ENCODE data around the gene TNFRSF25.
"Not testable (repeated sequence)": the region's sequence is repeated elsewhere in the genome, so short reads cannot be mapped to it uniquely, and the experiment has no call there.

Gene TNFRSF25

DNA sequence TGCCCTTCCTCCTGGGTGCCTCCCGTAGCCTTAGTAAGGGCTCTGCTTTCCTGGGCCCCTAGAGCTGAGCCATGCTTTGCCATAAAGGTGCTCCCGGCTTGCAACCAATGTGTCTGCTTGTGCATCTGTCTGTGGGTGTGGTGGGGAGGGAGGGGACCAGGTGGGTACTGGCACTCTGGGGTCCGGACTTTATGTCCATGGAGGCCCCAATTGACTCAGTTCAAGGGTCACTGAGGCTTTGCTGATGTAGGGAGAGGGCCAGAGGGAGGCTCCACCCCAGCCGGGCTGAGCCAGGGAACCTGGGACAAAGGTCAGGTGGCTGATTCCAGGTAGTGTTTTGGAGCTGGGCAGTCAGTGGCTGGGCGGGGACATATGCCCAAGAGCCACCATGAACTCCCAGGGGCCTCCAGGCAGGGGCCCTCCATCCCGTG is 15.0 kb downstream of the TNFRSF25 start:
- no peak for DNase-seq (ENCODE audit: low read depth)

DNA sequence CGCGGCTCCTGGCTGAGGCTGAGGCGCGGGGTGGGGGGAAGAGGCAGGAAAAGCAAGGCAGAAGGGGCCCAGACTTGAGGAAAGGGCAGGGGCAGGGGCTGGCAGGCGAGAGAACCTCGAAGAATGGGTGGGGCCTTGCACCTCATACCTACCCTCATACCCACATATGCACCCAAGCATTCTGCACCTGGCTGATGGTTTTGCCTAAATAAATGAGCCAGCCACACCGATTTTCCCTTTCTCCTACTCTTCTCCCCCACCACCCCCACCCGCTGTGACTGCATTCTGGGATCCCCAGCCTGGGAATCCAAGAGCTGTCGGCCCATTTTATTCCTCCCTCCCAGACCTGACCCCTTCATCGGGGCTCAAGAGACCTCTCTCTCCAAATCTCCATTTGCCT is 15.5 kb downstream of the TNFRSF25 start:
- not testable (repeated sequence) for DNase-seq (ENCODE audit: low read depth)

DNA sequence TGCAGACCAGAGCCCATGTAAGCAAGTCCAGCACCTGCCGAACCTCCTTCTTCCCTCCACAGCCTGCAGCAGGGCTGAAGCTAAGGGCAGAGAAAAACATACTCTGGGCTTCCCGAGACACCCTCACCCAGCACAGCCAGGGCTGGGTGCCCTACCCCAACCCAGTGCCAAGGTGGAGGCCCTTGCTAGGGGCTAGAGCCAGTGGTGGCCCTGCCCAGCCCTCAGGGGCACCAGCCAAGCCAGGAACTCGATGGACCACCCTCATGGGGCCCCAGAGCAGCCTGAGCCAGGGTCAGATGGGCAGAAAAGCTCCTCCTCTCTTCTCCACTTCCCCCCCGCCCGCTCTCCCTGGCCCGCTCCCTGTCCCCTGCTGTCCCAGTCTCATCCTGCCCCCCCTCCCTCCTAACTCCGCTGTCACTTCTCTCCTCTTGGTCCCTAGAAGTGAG is 15.9 kb downstream of the TNFRSF25 start:
- DNase-seq (ENCODE audit: low read depth), result no peak

DNA sequence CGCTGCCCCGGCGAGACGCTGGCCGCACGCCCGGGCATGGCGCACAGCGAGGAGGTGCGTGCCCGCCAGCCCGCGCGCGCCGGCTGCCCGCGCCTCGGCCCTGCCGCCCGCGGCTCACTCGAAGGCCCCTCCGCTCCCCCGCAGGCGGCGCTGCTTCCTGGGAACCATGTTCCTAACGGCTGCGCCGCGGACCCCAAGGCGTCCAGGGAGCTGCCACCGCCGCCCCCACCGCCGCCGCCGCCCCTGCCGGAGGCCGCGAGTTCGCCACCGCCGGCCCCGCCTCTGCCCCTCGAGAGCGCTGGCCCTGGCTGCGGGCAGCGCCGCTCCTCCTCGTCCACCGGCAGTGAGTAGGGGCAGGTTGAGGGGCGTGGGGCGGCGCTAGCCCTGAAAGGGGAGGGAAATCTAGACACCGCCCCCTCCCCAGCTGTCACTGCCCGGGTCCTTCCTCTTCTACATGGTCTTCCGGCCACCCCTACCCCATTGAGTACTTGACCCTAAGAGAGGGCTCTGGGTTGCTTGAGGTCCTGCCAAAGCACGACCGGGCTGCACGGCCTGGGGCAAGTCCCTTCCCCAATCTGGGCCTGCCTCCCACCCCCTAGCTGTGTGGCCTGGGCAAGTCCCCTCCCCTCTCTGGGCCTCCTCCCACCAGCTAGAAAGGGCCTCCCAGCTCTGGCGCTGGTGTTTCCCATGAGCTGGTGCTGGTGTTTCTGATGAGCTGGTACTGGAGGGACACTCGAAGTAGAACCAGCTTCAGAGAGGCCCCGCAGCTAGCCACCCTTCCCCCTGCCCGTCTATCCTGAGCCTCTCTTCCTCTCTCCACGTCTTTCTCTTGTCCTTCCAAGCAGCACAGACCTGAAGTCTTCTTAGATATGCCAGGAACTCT is 17.0 kb downstream of the TNFRSF25 start:
- DNase-seq (ENCODE audit: low read depth), result no peak

DNA sequence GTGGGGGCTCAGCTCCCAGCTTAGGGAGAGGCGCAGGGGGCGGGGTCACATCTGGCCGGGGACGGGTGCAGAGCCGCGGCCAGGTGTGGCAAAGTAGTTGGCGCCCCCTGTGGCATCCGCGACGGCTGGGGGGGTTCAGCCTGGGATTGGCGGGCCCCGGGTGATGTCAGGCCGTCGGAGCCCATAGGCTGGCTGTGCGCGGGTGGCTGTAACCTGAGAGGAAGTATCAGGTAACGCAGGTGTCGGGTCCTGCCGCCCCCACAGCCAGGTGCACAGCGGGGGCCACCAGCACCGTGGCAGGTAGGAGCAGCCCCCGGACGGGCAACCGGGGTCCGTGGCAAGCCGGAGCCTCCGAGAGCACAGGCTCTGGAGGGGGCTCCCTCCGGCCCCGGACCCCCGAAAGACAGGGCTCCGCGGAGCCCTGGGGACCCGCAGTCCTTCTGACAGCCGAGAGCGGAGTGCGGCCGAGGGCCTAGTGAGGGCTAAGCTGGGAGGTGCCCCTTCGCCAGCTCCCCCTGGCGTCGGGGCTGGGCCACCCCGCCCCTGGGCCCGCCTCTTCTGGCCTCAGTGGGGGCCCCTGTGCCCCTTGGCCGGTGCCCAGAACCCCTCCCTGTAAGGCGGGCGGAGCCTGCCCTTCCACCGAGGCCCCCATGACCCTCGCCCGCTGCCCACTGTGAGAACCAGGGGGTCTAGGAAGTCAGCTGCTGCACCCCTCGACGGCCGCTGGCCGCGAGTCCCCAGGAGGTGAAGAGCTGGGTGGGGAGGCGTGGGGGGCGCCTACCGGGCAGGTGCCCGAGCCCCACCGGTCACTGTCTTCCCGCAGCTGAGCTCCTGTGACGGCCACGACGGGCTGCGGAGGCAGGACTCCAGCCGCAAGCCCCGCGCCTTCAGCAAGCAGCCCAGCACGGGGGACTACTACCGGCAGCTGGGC is 17.9 kb downstream of the TNFRSF25 start:
- DNase-seq (ENCODE audit: low read depth), result no peak

DNA sequence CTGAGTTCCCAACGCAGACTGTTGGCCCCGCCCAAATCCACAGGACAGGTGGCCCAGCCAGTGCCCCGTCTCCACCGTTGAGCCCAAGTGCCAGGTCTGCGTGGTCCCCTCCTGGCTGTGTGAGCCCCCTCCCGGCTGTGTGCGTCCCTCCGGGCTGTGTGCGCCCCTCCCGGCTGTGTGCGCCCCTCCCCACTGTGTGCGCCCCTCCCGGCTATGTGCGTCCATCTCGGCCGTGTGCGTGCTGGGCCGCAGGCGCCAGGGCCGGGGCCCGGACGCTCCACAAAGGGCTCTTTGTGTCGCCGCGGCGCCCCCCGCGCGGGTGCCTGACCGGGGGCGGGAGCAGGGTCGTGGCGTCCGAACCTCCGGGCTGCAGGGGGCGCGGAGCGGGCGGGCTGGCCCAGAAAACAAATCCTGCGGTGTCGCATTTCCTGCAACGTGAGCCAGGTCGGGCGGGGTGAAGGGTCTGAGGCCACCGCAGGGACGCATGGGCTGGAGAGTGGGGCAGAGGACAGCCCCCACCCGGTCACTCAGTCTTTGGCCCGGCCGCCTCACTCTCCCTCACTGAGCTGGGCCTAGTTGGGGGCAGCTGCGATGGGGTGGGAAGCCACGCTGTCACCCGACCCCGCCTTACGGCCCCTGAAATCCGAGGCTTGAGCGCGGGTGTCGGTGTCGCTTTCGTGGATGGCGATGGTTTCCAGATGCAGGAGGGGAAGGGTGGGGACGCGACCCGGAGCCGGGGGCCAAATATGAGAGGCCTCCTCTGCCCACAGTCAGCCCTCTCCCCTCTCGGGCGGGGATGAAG is 18.8 kb downstream of the TNFRSF25 start:
- no peak for DNase-seq (ENCODE audit: low read depth)

DNA sequence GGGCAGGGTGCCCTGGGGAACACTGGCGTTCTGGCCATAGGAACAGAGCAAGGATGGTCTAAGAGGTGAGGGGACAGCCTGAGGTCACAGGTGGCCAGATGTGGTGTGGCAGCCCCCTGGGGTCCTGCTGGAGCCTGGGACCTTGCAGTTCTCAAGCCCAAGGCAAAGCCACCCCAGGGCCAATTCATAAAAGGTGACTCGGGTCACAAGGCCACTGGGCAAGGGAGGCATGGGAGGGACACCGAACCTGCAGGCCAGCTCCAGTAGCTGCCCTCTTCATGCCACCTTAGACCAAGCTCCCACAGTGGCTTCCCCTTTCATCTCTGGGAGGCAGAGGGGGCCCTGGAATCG is 19.3 kb downstream of the TNFRSF25 start:
- DNase-seq (ENCODE audit: low read depth), result no peak

DNA sequence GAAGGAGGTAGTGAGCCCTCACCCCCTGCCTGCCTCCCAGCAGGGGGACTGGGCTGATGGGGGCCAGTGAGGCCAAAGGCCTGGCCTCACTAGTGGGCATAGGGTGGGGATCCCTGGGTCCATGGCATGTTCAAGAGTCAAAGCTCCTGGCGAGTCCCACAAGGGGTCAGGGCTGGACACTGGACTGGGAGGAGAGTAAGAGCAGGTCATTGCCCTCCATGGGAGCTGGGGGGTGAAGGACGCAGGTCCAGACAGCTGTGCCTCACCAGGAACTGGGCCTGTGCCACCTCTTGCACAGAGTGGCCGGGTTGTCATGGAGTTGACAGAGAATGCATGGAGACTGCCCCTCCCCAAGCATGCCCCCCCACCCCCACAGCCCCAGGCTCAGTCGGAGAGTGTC is 20.0 kb downstream of the TNFRSF25 start:
- DNase-seq (ENCODE audit: low read depth), result not testable (repeated sequence)

DNA sequence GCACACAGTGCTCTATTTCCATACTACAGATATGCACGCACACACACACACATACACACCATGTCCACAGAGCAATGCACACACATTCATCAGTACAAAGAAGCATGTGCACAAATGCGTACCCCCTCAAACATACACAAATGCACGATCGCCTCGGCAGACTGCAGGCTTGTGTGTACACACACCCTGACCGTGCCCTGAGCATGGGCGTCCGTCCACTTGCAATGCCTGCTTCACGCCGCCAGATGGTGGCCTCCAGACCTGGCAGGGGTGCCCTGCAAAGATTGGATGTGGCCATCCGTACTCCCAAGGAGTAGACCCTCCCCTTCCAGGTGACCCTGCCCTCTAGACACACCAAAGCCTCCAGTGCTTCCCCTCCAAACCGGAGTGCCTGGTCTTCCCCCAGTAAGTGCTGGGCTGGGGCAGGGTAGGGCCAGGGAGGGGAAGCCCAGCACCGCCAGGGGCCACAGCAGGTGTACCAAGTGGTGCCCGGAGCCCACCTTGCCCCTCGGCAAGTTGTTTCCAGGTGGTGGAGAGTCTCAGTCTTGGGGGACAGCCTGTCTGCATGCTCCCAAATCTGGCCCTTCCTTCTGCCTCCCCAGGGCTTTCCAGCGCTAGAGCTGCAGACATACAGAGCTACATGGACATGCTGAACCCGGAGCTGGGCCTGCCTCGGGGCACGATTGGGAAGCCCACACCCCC is 20.8 kb downstream of the TNFRSF25 start:
- DNase-seq (ENCODE audit: low read depth), result no peak

DNA sequence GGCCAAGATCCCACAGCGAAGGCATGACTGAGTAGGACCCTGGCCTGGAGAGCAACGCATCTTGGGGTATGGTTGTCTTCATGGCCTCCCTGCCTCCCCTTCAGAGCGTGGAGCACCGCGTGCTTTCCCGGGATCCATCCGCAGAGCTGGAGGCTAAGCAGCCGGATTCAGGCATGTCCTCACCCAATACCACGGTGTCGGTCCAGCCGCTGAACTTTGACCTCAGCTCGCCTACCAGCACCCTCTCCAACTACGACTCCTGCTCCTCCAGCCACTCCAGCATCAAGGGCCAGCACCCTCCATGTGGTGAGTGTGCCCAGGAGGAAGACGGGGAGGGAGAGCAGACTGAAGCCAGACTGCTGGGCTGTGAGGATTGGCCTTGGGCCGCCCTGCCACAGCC is 21.6 kb downstream of the TNFRSF25 start:
- no peak for DNase-seq (ENCODE audit: low read depth)

DNA sequence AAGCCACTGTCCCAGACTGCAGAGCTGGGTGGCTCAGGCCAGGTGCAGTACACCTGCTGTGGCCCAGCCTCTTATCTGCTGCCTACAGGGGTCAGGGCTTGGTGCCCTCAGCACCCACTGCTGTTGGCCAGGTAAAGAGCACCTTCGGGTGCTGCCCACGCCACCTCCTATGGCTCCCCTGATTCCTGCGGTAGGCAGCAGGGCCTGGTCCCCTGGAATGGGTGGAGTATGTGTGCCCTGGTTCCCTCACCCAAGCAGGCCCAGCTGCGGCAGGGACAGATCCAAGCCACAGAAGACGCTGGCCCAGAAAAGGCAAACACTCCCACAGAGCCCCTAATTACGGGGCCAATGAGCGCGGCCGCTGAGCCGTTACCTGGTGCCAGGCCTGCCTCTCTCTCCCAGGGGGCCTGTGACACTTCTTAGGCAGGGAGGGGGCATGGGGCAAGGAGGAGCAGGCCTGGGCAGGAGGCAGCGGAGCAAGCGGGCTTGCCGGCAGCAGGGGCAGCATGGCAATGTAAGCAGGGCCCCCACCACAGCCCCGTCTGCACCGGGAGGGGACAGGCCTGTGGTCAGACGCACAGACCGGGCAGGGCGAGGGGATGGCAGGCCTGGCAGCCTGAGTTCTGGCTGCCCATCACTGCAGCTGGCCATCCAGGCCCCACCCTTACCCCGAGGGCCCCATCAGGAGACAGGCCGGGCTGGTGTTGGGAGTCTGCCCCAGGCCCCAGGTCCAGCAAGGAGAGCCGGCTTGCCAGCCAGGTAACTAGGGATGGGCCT is 22.4 kb downstream of the TNFRSF25 start:
- no peak for DNase-seq (ENCODE audit: low read depth)

DNA sequence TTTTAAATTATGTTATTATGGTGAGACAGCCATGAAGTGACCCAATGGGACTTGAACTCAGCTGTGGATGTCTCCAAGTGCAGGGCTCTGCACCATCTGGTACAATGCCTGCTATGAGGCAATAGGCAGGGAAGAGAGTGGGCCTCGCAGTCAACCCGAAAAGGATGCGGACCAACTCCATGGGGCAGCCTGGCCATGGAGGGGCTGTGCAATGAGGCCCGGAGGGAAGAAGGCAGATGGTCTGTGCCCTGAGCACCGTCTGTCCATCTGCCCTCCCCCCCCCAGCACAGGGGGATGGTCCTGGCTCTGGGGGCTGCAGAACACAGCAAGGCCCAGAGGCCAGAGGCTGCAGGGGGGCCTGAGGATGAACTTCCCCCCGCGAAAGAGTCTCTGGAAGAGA is 24.4 kb downstream of the TNFRSF25 start:
- no peak for DNase-seq (ENCODE audit: low read depth)

DNA sequence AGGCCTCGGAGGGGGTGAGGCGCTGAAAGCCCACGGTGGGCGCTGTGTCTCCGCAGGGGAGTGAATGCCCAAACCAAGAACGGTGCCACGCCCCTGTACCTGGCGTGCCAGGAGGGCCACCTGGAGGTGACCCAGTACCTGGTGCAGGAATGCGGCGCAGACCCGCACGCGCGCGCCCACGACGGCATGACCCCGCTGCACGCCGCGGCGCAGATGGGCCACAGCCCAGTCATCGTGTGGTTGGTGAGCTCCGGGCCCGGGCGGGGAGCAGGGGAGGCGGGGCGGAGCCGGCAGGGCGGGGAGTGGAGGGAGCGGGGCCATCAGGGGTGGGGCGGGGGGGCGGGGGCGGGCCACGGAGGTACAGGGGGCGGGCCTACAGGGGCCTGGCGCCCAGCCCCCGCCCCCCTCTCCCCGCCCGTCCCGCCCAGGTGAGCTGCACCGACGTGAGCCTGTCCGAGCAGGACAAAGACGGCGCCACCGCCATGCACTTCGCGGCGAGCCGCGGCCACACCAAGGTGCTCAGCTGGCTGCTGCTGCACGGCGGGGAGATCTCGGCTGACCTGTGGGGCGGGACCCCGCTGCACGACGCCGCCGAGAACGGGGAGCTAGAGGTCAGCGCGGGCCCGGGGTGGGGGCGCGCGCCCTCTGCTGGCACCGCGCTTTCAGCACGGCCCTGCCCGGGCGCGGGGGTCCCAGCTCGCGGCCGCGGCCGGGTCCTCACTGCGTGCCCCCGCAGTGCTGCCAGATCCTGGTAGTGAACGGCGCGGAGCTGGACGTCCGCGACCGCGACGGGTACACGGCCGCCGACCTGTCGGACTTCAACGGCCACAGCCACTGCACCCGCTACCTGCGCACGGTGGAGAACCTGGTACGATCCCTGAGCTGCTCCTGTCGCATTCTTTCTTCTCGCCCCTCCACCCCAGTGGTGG is 25.5 kb downstream of the TNFRSF25 start:
- DNase-seq (ENCODE audit: low read depth), result no peak

DNA sequence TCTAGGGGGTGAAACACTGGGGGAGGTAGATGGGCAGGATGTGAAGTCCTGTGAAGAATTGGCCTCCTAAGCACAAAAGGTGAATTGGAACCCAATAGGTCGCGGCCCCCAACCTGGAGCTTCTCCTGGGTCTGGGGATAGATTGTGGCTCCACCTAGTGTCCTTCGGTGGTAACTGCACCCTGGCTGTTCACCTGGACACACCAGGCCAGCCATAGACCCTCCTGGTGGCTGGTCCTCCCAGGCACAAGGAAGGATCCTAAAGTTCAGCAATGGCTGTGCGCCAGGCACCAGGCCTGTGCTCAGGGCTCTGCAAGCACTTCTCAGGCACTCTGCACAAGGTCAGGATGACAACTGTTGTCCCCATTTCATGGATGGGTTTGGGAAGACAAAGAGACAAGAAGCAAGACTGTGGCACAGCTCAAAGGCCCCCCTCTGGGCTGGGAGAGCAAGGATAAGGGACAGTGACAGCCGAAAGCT is 27.9 kb downstream of the TNFRSF25 start:
- DNase-seq (ENCODE audit: low read depth), result no peak

DNA sequence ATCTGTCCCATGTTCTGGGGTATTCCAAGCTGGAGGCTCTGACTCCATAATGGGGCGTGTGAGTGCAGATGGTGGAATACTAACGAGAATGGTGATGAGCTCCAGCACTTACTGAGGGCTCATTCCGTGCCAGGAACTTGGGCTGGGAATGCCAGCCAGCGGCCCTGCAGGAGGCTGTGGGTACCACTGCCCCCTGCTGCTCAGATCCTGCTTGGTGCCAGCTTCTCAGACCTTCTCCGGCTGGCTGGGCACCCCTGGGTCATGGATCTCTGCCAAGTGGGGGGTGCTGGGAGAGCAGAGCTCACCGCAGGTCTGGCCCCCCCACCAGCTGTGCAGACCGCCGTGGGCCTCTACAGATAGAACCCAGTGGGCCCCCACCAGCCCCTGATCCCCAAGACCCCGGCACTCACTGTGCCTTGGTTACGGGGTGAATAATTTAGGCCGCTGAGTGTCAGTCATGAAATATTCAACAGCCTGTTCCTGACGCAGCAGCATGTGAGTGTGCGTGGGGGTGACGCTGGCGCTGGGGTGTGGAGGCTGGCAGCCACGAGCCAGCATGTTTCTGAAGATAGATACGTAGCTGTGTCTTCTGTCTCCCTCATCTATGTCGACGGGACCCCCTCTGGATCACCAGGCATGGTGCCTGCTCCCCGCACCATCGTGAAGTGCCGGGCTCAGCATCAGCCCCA is 28.8 kb downstream of the TNFRSF25 start:
- DNase-seq (ENCODE audit: low read depth), result not testable (repeated sequence)

DNA sequence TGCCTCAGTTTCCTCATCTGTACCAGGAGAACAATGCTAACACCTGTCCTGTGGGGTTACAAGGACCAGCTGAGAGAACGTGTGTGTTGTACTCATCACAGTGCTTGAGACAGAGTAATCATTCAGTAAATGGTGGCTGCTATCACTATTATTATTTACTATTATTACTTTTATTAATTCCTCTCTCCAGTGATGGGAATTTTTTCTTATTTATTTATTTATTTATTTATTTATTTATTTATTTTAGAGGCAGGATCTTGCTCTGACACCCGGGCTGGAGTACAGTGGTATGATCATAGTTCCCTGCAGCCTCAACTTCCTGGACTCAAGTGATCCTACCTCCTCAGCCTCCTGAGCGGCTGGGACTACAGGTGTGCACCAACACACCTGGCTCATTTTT is 29.7 kb downstream of the TNFRSF25 start:
- DNase-seq (ENCODE audit: low read depth), result not testable (repeated sequence)

DNA sequence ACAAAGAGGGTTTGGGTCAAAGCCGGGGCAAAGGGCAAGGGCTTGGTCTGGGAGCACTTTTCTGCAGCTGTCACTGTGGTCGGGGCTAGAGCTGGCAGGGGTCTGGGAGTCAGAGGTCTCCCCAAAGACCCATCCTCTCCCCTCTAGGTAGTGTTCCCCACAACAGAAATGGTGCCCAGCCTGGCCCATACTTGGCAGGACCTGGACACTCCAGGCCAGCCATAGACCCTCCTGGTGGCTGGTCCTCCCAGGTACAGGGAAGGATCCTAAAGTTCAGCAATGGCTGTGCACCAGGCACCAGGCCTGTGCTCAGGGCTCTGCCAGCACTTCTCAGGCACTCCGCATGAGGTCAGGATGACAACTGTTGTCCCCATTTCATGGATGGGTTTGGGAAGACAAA is 30.4 kb downstream of the TNFRSF25 start:
- DNase-seq (ENCODE audit: low read depth), result no peak

DNA sequence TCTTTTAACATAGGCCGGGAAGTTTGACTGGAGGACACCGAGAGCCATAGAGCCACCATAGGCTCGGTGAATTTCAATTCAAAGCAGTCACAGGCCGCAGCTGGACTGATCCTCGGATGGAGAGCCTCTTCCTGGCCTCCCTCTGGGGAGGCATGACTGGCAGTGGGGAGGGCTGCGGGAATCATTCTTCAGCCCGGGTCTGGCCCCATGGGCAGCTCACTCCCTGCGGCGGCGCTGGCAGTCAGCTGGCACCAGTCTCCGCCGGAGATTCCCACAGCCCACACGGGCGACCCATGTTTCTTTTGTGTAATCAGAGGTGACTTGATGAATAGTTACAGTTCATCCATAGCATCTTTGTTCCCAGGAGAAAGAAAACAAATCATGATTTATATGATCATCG is 30.8 kb downstream of the TNFRSF25 start:
- no peak for DNase-seq (ENCODE audit: low read depth)

DNA sequence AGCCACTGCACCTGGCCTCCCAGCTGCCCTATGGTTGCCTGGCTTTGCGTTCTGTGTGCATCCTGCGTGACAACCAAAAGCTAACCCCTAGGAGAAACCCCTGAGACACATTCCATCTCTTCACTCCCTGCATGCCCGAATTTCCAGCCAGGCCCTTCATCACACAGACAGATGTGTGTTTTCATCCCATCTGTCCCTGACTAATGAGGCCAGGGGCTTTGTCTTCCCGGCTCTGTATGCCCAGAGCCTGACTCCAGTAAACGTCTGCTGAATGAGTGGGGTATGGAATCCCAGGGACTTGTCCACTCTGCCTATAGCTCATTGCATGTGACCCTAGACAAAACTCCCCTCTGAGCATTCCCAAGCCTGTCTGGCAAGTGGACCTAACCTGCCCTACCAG is 31.8 kb downstream of the TNFRSF25 start:
- DNase-seq (ENCODE audit: low read depth), result no peak

All from HS-27A (cell line).